Measurements from ENCODE around the gene PLB1.

PLB1 gene

DNA sequence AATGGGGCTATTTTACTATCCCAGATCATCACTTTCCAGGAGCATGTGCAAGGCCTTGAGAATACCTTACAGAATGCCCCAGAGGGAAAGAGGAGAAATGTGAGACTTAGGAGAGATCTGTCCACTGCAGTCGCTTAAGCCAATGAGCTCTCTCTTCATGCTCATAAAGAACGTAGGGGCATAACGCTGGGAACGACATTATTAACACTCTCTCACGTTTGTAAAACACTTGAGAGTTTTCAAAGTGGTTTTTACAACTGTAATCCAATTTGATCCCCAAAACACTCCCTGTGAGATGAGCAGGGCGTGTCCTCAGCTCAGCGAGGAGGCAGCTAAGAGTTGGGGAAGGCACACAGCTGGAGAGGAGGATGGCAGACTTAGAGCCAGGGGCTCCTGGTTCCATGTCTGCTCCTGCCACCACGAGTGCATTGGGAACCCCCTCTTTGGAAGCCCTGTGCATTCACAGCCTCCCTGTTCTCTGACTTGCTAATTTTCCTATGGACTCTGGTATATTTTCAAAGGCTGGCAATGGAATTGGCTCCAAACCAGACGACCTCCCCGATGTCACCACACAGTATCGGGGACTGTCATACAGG is 97.4 kb downstream of the PLB1 start:
- no peak for DNase-seq

DNA sequence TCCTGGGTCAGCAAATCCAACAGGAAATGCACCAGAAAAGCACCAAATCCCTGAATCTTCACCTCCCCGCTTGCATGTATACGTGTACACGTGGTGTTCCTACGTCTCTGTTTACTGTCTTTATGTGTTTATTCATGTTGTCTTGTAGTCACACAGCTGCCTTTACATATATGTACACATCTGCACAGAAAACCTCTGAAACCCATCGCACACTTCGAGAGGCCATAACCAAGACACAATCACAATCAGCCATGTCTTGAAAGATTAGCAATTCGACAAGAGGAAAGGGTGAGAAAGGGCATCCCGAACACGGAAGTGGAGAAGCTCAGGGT is 98.1 kb downstream of the PLB1 start:
- DNase-seq = no peak

DNA sequence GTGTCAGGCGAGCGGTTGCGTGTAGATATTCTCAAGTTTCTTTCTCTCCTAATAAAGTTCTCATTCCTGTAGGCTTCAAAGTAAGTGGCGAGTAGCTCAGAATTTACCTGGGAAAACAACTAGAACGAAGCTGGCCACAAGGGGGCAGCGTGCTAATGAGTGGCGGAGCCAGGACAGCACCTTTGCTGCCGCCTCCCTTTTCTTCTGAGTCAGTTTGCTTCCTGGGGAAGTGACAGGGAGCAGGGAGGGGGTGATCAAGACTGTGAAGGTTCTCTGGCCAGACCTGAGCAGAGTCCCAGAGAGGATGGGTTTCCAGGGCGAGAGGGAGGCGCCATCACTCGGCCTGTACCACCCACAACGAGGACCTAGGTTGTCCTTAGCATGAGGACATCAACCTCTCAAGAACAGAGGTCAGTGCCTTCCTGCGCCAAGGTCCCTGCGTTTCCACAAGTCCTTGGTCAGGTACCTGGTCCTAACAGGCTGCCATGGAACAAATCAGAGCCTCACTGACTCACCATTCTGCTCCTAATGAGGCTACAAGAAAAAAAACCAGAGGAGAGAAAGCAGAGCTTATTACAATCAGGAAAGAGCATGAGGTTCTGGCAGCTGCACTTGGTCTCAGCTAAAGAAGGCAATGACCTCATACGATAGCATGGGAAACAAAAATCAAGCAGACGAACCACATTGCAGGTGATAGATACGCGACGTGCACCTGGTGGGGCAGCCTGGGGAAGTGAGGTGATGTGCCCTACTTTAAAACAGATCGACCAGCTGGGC is 98.7 kb downstream of the PLB1 start:
- DNase-seq = peak; percentile 84

DNA sequence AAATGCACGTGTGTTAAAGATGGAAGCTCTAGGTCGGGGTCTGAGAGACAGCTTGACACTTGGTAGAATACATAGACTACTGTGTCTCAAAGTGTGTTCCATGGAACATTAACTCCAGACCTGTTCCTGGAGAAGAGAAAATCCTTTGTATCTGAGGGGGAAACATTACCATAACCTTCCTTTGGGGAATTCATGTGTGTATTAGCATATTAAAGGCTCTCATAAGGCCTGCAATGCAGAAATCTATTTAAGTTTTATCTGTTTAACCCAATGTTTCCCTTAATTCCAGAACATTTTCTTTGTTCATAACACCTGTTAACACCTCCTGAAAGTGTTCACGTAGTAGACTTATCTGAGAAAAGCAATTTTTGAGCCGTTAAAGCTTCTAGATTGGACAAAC is 99.5 kb downstream of the PLB1 start:
- DNase-seq = no peak

DNA sequence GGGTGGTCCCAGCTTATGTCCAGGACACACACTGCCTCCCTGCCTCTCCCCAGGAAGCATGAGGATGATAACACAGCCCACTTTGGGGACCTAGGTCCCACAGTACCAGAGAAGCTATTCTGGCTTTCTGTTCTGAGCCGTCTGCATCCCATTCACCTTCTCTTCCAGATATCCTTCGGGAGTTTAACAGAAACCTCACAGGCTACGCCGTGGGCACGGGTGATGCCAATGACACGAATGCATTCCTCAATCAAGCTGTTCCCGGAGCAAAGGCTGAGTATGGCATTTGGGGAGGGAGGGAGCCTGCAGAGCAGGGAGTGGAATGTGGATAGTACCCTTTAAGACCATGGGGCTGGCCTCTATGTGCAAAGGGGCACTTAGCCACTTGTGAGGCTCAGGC is 102.6 kb downstream of the PLB1 start:
- no peak for DNase-seq

DNA sequence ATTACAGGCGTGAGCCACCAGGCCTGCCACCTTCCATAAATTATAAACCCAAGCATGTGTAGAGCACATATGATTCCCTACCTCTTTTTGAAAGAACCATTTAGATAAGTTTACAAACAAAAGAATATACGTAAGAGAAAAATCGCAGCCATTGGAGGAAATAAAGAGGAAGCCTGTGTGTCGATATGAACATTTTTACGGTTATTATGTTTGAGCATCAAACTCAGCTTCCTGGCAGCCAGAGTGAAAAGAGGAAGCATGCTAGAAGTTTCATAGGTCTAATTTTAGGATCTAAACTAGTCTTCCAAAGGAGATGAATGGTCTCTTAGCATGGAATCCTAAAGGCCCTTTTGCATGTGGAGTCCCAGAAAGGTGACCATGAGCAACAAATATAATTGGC is 104.3 kb downstream of the PLB1 start:
- DNase-seq = no peak

DNA sequence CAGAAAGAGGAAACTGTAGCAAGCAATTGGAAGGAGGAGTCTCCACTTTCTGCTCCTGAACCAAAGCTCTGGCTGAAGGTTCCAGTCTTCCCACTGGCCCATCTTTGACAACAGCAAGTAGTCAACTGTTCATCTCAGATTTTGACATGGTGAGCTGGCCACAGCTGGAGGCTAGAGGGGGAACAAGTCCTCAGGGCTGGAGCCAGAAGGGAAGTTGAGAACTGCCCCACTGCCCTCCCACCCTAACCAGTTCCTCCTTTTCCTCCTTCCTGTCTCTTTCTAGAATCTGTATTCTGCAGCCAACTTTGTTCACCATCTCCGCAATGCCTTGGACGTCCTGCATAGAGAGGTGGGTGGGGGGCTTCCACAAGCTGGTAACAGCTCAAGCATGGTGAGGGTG is 105.8 kb downstream of the PLB1 start:
- DNase-seq = no peak

DNA sequence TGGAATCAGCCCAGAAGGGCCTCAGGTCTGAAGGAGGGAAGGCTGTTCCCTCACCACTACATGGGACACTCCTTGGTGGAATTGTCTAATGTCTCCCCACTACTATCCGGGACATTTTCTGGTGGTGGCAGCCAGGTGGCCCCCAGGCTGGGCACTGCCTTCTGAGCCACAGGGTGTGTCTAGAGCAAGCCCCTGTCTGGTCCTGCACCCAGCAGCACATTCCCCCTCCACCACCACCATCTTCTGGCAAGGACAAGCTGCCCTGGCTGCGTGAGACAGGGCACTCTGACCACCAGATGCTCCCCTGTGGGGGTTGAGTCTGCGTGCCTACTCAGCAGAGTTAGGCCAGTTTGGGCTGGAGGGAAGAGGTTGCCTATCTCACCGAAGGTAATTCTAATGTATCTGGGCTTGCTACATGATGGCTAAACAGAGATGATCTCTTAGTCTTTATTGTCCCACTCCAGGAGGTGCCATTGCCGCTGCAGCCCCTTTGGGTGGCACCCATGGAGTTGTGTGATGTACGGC is 106.3 kb downstream of the PLB1 start:
- DNase-seq = no peak

DNA sequence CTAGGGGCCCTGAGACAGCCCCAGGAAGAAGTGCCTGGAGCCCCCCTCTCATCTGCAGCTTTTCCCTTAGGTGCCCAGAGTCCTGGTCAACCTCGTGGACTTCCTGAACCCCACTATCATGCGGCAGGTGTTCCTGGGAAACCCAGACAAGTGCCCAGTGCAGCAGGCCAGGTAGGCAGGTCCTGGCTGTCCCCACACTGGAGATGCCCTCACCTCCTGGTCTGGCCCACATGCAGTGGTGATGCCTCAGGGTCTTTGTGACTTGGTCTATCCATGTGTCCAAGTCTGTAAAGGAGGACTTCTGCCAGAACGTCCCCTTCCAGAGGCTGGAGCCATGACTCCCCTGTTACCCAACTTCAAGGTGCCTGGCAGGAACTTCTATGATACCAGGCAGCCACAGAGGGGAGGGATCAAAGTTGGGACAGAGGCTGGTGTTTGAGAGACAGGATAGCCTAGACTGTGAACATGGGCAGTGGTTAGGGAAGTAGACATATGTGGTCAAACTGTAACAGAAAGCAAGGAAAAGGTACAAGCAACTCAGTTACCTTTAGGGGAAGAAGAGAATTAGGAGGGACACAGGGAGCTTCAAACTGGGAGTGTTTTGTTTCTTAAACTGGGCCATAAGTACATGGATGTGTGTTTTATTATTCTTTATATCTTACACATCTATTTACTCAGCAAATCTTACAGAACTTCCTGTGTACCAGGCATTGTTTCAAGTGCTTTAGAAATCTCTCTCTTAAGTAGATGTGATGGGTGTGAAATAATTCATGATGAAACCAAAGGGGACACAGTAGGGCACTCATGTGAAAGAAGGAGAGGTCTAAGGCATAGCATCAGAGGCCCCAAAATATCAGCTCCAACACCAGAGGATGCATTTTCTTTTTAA is 107.1 kb downstream of the PLB1 start:
- no peak for DNase-seq

DNA sequence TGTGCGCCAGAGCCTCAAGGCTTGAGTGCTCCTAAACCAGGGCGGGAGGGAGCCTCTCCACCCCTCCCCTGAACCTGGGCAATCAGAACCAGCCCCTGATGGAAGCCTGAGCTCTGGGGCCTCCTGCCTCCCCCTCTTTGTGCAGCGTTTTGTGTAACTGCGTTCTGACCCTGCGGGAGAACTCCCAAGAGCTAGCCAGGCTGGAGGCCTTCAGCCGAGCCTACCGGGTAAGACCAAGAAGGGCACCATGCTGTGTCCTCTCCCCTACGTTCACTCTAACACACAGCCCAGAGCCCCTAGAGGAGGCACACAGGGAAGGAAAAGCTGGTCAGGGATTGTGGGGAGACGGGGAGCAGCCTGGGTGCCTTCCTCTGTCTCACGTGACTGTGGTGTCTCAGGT is 108.0 kb downstream of the PLB1 start:
- DNase-seq = no peak

DNA sequence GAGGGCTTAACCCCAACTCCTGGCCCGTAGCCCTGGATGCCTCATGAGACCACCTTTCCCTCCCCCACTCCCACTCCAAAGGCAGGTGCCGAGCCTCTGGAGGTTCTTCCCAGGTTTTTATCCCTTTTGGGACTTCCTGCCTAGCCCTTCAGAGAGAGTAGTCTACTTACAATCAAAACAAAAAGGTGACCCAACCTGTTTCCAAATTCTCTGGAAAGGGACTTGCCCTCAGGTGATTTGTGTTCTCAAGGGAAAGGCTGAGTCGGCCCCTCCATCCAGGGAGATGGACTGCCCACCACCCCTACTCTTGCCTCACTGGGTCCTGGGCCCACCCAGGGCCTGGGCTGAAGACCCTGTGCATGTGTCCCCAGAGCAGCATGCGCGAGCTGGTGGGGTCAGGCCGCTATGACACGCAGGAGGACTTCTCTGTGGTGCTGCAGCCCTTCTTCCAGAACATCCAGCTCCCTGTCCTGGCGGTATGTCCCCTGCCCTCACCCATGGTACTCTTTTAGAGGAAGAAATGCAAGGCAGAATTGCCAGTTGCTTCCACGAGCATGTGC is 108.5 kb downstream of the PLB1 start:
- DNase-seq = no peak

DNA sequence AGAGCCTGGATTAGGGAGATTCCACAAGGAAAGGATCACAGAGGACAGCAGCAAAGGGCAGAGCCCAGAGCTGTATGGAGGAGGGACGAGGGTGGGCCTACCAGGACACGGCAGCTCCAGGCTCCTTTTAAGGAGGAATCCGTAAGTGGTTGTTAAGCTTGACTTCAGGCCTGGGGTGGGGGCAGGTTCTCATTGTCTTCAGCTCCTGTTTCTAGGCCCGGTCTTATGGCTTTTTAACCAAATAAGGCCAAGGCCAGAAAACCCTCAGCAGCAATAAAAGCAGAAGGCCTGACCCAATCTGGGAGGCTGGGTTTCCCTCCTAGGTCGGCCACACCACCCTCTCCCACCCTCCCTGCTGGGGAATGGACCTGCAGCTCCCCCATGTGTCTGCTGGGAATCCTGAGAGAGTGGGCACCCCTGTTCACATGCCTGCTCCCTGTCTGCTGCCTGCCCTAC is 111.2 kb downstream of the PLB1 start:
- no peak for DNase-seq

DNA sequence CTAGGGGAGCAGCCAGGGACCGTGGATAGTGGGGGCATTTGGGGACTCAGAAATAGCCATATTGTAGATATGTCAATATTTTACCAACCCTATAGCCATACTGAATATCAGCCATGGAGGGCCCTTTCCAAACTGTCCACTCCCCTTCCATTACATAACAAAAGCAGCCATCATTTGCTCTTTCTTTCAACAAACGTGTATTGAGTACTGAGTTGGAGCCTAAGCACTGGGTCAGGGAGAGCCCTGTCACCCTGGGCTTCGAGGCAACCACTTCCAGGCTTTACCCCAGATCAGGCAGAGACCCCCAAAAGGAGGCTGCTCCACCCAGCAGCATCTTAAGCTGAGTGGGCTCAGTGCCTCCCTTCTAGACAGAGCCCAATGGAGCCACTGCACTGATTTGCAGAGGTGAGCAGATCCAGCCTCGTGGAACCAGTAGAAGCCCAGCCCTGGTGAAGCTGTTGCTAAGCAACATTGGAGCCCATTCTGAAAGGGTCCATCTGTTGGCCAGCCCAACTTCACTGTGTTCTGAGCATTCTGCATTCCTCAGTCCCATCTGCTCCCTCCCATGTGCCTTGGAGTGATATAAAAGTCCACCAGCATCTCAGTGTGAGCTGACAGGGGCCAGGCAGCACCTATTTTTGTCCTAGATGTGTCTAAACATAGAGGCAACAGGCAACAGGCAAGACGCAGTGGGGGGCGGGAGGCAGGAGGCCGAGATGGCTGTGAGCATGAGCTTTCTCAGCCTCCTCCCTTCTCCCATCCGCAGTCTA is 112.1 kb downstream of the PLB1 start:
- DNase-seq = no peak

DNA sequence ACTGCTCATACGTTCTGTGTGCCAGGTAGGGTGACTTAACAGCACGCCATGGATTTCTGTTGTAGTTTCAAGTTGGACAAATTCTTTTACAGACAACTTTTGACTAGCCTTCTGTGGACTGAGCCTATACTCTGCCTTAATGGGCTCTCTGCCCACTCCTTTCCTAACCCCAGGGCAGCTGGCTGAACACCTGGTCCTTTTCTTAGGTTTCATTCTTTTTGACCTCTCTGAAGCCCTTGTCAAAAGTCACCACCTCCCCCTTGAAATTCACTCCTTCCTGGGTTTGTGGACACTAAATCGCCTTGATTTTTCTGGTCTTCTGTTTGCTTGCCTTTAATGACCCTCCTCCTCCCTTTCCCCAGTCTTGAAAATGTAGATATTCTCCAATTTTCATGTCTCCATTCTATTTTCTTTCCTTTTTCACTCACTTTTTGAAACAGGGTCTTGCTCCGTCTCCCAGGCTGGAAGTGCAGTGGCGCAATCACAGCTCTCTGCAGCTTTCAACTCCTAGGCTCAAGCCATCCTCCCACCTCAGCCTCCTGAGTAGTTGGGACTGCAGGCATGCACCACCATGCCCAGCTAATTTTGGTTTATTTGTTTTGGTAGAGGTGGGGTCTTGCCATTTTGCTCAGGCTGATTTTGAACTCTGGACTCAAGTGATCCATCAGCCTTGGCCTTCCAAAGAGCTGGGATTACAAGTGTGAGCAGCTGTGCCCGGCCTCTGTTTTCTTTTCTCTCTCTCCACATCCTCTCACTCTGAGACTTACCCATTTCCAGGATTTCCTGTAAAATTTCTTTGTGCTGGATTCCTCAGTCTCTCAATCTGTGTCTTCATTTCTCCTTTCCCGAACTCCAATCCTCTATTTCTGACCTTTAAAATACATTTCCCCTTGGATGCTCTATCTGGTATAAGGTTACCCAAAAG is 112.9 kb downstream of the PLB1 start:
- no peak for DNase-seq

DNA sequence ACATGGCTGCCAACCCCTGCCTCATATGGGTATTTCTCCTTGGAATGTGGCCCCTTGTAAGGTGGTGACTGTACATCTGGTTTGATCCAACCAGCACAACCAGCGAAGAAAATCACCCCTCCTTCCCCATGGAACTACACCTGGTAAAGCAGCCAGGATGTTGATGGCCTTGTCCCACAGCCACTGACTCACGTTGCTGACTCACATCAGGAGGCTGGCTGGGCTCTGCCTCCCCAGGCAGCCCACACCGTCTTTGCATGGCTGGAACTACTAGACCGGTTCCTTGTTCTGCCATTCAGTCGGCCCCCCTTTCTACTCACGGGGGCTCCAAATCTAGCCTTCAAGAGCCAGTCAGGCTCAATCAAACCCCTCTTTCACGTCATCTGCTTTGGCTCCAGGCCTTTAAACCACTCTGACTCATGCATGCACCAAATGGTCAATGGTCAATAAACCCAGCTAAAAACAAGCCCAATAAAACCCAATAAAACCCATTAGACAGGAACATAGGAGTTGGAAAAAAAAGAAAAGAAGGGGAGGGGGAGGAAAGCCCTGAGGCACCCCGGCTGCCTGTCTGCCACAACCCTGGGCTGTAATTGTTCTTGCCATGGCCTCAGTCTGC is 114.8 kb downstream of the PLB1 start:
- DNase-seq = no peak

DNA sequence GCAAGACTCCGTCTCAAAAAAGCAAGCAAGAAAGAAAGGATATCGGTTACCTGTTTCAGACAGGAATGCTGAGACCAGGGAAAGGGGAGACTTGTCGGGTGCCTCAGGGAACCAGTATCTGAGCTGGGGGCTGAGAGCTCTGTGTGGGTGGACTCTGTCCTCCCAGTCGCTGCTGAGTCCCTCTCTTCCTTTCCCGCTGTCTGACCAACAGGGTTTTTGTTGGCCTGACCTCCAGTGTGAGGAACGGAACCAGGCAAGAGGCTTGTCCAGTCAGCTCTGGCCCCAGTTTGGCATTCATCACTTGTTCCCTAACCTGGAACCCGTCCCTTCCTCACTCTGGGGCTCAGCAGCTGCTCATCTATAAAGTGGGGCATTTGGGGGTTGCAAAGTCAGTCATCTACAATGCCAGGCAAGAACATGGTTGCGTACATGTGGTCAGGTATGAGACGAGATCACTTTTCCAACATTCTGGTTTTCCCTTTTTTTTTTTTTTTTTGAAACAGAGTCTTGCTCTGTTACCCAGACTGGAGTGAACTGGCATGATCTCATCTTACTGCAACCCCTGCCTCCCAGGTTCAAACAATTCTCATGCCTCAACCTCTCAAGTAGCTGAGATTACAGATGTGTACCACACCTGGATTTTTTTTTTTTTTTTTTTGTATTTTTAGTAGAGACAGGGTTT is 116.4 kb downstream of the PLB1 start:
- no peak for DNase-seq

DNA sequence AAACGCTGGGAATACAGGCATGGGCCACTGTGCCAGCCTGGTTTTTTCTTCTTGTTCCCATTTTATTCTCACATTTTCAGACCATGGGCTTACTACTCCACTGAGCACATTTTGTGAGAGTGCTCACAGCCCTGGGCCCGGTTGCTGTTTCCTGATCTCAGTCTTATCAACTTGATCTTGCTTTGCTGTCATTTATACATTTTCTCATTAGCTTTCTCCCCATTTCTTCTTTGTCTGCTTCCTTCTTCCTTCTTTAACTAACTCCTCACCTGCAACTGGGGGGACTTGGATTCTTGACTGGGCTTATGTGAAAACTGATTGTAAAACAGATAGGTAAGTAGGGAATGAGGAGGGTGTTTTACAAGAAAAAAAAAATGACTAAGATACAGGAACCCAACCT is 117.3 kb downstream of the PLB1 start:
- no peak for DNase-seq

DNA sequence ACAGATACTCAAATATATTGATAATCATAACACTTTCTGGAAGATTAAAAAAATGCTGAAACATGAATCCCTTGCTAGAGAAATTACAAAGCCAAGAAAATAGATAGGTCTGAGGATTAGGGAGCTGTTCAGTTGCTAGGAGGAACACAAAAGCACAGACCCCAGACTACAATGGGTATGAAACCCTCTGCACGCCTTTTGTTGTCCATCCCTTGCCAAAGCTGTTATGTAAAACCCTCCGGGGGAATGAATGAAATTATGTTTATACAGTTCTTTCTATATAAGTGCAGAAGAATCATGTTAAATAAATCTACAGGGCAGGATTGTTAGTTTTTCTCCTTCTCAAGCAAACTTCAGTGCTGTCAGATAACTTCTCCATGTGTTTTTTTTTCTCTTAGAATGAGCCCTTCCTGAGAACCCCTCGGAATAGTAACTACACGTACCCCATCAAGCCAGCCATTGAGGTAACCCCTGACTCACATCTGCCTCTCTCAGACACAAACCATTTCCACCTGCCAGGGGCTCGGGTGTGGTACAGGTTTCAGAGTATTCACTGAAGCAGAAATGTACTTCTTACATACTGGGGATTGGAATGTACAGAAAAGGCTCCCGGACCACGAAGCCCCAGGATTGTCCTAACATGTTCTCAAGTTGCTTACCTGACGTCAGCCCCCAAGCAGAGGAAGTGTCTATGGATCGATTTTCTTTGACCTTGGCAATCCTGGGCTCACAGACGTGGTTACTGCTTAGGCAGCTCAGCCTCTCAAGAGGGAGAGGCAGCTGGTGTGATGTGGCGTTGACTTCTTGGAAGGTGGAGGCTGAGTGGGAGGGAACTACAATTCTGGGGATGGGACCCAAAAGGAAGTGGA is 118.0 kb downstream of the PLB1 start:
- no peak for DNase-seq

DNA sequence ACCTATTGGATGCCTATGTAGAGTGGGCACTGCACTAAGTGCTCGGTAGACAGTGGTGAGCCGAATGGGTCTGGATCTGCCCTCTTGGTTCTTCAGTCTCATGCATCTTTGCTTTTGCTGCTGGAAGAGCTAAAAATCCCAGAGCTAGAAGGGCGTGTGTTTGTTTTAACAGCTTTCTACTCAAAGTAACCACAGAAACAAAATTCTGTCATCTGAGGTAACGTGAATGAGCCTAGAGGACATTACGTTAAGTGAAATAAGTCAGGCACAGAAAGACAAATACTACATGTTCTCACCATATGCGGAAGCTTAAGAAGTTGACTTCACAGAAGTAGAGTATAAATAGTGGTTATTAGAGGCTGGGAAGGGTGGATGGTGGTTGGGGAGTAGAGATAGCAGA is 119.8 kb downstream of the PLB1 start:
- no peak for DNase-seq
